Hematopoietic multipotent progenitor cell treated with erythropoietin and hydrocortisone succinate and interleukin-3 and kit ligand, for 4 days (in vitro differentiated cells): Measurements from ENCODE around the gene RAP1A.
"Not testable (repeated sequence)": the region's sequence is repeated elsewhere in the genome, so short reads cannot be mapped to it uniquely, and the experiment has no call there.

Source experiments
- DNase-seq: peaks from one replicate; pipeline ENCODE4 v3.0.0-alpha.2; 2015

The RAP1A gene

GRCh38 chr1:111630567-111630966 lies 11.0 kb downstream of the RAP1A start:
- DNase-seq, result no peak

GRCh38 chr1:111631502-111631901 lies 11.9 kb downstream of the RAP1A start:
- DNase-seq, result no peak

DNA sequence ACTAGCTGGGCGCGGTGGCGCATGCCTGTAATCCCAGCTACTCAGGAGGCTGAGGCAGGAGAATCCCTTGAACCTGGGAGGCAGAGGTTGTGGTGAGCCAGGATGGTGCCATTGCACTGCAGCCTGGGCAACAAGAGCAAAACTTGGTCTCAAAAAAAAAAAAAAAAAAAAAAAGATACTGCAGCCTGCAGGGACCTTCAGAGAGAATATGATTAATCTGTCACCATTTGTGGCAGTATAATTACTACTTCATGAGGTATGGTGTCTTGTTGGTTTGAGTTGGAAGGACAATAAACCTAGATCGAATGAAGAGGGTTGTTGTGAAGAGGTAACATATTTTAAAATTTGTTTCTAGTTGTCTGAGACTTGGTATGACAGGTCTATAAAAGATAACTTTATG lies 13.2 kb downstream of the RAP1A start:
- not testable (repeated sequence) for DNase-seq

- peak; percentile 24 for DNase-seq
These were observed 14.2 kb downstream of the RAP1A start for GRCh38 chr1:111633736-111634247.

DNA sequence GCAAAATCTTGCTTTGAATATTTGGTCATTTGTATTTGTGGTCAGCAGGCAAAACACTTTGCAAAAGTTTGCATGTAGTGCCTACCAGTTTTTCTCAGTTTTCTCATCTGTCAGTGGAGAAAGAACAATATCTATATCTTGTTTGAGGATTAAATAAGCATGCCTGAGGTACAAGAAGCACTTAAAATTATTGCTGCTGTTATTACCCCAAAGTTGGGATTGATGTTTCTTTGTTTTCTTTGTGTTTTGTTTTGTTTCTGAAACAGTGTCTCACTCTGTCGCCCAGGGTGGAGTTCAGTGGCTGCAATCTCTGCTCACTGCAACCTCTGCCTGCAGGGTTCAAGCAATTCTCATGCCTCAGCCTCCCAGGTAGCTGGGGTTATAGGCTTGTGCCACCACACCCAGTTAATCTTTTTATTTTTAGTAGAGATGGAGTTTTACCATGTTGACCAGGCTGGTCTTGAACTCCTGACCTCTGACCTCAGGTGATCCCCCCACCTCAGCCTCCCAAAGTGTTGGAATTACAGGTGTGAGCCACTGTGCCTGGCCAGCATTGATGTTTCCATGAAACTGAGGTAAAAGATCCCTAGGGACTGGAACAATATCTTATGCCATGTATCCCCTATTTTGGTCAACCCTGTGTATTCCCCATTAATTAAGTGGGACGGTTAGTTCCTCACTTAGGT lies 15.9 kb downstream of the RAP1A start:
- no peak for DNase-seq

GRCh38 chr1:111638320-111638719 lies 18.7 kb downstream of the RAP1A start:
- DNase-seq, result no peak

- peak; percentile 63 for DNase-seq
These were observed 20.1 kb downstream of the RAP1A start for GRCh38 chr1:111639602-111640198.

DNA sequence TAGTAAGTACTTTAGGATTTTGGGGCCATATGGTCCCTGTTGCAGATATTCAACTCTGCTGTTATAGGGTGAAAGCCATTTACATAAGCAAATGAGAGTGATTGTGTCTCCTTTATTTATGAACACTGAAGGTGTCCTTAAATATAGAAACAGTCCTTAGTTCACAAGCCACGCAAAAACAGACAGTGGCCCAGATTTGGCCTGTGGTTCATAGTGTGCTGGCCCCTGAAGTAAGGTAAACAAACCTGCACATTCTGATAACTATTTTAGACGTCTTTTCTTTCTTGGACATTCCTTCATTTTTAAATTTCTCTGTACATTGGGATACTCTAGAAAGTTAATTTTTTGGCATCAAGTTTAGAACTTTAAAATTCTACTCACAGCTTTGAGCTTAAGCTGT lies 23.5 kb downstream of the RAP1A start:
- no peak for DNase-seq

DNA sequence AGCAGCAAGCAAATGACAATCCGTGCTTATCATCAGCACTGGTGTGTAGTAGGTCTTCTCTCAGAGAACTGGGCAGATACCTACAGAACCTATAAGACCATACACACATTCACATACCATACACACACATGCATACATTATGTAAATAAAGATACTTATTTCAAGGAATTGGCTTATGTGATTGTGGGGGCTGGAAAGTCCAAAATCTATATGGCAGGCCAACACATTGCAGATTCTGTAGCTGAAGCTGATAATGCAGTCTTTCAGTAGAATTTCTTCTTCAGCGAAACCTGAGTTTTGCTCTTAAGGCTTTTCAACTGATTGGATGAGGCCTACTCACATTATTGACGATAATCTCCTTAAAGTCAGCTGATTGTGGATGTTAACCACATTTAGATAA lies 24.1 kb downstream of the RAP1A start:
- DNase-seq, result no peak

GRCh38 chr1:111644506-111644905 lies 24.9 kb downstream of the RAP1A start:
- DNase-seq, result peak; percentile 35

DNA sequence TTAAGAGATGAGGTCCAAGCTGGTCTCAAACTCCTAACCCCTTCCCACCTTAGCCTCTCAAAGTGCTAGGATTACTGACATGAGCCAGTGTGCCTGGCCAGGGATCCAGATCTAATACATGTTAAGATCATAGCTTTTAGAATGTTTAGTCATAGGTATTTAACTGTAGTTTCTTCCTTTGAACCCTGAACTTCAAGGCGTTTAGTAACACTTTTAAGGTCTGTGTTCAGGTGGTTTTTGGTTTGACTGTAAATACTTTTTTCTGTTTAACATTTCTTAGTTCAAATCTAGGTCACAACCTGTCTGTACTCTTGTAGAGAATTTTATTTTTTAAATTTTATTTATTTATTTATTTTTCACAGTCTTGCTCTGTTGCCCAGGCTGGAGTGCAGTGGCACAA lies 28.1 kb downstream of the RAP1A start:
- DNase-seq, result no peak

DNA sequence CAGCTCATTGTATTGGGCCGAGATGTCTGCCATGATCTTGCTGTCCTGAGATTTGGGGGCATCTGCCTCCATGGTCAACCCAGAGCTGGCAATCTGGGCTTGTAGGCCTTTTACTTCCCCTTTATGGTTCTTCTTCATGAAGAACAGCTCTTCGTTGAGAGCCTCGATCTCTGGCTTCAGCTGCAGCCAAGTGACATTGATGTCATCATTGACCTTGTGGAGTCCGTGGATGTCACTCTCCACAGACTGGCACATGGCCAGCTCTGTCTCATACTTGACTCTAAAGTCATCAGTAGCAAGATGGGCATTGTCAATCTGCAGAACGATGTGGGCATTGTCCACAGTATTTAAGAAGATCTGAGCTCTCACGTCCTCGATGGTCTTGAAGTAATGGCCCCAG lies 29.2 kb downstream of the RAP1A start:
- peak; percentile 35 for DNase-seq

DNA sequence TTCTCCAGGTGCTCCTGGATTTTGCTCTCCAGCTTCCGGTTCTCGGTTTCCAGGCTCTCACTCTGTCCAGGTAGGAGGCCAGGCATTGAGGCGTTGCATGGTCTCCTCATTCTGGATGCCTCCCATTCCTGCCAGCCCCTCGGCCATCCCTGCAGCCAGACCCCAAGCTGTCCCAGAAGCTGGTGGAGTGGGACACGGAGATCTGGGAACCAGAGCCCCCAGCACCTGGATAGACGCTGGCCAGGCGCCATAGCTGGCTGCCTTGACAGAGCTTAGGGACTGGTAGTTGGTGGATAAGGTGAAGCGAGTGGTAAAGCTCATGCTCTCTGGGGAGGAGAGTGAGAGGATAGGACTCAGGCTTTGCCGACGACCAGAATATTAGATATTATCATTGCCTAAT lies 29.6 kb downstream of the RAP1A start:
- DNase-seq, result no peak

GRCh38 chr1:111649648-111650047 lies 30.1 kb downstream of the RAP1A start:
- no peak for DNase-seq

DNA sequence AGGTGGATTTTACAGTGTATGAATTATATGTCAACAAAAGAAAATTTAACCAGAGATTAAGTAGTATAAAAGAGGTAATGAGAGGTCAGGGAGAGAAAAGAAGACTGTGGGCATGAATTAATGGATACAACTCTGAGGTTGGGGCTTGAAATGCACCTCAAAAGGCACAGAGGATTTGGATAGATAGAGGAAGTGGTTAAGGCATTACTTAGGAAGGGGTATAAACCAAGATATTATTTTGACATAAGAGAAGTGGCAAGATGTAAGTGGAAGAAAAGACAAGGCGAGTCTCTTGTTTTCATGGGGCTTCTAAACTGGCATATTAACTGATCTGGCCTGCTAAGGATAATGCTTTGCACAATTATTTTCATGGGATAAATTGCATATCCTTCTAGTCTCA lies 34.1 kb downstream of the RAP1A start:
- DNase-seq, result peak; percentile 72

DNA sequence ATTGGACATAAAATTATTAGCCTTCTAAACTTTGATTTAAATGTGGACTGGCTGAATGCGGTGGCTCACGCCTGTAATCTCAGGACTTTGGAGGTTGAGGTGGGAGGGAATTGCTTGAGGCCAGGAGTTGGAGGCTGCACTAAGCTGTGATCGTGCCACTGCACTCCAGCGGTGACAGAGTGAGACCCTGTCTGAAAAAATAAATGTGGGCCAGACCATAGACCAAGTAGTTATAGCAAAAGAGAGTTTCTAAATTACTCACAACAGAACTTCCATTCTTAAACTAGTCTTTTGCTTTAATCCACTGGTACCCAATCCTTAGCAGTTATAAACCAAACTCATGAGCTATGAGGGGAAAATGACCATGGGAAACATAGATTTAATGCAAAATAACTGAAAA lies 35.2 kb downstream of the RAP1A start:
- DNase-seq, result no peak

GRCh38 chr1:111656086-111657017 lies 36.8 kb downstream of the RAP1A start:
- peak; percentile 69 for DNase-seq

DNA sequence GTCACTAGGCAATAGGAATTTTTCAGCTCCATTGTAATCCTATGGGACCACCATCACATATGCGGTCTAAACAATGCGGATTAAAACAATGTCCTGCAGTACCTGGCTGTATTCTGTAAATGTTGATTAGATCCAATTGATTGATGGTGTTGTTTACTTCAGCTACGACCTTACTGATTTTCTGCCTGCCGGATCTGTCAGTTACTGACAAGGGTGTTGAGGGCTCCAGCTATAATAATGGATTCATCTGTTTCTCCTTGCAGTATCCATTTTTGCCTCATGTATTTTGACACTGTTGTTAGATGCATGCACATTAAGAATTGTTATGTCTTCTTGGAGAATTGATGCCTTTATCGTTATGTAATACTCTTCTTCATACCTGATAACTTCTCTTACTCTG lies 39.0 kb downstream of the RAP1A start:
- no peak for DNase-seq

GRCh38 chr1:111660204-111661150 lies 40.9 kb downstream of the RAP1A start:
- peak; percentile 94 for DNase-seq

GRCh38 chr1:111664652-111665051 lies 45.1 kb downstream of the RAP1A start:
- no peak for DNase-seq

DNA sequence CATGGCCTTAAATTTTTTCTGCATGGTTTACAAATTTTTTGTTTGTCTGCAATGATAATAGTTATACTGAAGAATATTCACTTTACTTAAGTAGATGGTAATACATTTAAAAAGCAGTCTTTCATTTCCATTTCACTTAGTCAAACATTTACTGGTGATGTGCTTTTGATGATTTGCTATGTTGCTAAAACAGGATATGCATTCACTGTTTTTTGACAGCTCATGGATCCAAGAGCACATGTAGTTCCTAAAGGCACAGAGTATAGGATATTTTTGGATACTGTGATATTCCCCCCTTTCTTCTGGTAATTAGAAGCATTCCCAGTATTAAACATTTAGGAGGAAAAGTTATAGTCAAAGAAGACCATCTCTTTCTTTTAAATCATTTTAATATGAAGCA lies 45.9 kb downstream of the RAP1A start:
- DNase-seq, result no peak

DNA sequence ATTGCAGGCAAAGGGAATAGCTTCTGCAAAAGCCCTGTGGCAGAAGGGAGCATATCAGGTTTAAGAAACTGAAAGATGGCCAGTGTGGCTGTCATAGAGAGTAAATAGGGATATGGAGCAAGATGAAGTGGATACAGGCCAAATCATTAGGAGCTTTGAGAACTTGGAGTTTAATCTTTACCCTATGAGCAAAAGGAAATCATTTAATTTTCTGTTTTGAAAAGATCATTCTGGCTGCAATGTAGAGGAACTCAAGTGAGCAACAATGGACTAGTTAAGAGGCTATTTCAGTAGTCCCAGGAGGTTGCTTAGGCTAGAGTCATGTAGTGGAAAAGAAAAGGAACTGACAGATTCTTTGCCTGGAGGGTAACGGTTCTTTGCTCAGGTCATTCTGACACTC lies 47.2 kb downstream of the RAP1A start:
- no peak for DNase-seq
